ENCODE measurements around the gene RASAL1. TPM values are rescaled to one million over a fixed set of nuclear protein-coding genes. Genes with fewer than 3 reads are reported as not detected.

RASAL1 gene, protein sequence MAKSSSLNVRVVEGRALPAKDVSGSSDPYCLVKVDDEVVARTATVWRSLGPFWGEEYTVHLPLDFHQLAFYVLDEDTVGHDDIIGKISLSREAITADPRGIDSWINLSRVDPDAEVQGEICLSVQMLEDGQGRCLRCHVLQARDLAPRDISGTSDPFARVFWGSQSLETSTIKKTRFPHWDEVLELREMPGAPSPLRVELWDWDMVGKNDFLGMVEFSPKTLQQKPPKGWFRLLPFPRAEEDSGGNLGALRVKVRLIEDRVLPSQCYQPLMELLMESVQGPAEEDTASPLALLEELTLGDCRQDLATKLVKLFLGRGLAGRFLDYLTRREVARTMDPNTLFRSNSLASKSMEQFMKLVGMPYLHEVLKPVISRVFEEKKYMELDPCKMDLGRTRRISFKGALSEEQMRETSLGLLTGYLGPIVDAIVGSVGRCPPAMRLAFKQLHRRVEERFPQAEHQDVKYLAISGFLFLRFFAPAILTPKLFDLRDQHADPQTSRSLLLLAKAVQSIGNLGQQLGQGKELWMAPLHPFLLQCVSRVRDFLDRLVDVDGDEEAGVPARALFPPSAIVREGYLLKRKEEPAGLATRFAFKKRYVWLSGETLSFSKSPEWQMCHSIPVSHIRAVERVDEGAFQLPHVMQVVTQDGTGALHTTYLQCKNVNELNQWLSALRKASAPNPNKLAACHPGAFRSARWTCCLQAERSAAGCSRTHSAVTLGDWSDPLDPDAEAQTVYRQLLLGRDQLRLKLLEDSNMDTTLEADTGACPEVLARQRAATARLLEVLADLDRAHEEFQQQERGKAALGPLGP
- 16.6 TPM for polyA plus RNA-seq (2012; ENCODE audit: insufficient read depth, insufficient read length)

DNA sequence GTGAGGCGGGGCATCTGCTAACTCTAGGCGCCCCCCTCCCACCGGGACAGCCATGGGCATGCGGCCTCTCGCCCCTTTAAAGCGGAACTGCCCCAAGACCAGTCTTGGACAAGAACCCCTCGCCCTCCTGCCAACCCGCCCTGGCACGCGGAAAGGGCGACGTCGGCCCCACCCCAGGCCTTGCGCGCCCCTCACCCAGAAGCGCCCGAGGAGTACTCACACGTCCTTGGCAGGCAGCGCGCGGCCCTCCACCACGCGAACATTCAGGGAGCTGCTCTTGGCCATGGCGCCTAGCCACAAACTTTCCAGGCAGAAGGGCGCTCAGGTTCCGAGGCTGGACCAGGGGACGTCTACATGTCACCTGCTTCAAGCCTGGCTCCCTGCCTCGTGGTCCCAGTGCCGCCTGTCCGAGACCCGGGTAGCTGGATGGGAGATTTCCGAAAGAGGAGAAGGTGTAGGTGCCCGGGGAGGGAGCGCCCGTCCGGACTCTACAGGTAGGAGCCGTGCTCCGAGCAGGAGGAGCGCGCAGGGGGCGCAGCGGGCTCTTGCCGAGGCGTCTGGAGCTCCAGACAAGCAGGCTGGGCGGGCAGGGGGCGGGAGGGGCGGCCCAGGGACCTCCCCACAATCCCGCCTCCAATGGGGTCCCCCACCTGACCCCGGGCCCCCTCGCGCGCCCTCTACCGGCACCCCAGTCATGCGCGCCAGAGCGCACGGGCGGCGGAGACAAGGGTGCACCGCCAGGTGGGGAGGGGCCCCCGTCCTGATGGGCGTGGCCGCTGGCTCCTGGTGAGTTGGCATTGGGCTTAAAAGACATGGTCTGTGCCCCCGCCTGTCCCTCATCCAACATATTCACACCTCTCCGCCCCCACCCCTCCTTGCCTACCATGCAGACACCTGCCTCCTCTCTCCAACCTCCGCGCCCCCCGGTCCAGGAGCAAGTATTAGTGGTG, at the start of gene RASAL1:
TSS of gene RASAL1 (minus strand) at position 584 of the 950 bp plus-strand sequence. CDS start at position 285, 299 bp downstream.
- DNase-seq (ENCODE audit: low read depth, low spot score): peak; percentile 69
- peak within 1 kb of the TSS; percentile 58 for H3K4me3 ChIP-seq (ENCODE audit: low read length)

DNA sequence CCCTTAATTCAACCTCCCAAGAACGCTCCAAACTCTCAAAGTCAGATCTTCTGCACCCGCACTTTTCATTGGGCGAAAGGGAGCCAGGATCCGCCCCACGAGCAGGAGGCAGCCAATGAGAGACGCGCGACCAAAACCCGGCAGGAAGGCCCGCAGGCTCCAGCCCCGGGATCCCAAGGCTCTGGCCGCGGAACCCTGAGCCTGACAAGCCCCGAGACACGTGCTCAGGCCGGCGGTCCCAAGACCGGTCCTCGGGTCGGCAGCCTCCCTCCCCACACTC, 49.3 kb upstream of the RASAL1 start:
- peak overlapping the region; percentile 88 for H3K4me3 ChIP-seq (ENCODE audit: low read length)
- peak; percentile 83 for DNase-seq (ENCODE audit: low read depth, low spot score)

DNA sequence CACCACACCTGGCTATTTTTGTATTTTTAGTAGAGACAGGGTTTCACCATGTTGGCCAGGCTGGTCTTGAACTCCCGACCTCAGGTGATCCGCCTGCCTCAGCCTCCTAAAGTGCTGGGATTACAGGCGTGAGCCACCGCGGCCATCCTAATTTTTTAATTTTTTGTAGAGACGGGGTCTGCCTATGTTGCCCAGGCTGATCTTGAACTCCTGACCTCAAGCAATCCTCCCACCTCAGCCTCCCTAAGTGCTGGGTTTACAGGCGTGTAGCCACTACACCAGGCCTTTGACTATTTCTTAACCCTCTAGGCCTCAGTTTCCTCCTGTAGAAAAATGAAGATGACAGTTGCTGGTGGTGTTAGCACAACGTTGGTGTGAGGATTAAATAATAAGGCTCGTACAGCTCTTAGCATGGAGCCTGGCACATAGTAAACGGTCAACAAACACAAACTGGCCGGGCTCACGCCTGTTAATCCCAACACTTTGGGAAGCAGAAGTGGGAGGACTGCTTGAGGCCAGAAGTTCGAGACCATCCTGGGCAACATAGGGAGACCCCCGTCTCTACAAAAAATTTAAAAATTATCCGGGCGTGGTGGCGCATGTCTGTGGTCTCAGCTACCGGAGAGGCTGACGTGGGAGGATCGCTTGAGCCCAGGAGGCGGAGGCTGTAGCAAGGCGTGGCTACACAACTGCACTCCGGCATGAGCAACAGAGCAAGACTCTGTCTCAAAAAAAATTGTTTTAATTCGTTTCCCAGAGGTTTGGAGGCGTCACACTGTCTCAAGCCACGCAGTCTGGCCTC, 48.7 kb upstream of the RASAL1 start:
- no peak for DNase-seq (ENCODE audit: low read depth, low spot score)
- H3K4me3 ChIP-seq (ENCODE audit: low read length): peak overlapping the region; percentile 88

DNA sequence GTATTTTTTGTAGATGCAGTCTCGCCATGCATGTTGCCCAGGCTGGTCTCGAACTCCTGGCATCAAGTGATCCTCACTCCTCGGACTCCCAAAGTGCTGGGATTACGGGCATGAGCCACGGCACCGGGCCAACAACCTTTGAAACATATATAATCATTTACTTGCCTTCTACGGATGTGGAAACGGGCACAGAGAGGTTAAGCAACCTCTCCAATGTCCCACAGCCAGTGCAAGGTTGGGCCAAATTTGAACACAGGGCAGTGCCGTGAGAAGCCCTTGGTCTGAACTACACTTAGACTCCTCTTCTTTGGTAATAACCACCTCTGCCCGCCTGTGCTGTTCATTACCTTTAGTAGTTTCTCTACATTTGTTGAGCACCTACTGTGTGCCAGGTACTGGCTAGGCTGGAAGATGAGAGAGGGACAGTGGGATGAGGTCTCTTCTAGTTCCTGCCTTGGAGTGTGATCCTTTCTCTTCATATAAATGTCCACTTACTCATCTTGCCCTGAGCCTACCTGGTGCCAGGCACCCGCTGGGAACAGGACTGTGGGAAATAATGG, 47.5 kb upstream of the RASAL1 start:
- no peak for DNase-seq (ENCODE audit: low read depth, low spot score)
- no peak overlapping the region for H3K4me3 ChIP-seq (ENCODE audit: low read length)

DNA sequence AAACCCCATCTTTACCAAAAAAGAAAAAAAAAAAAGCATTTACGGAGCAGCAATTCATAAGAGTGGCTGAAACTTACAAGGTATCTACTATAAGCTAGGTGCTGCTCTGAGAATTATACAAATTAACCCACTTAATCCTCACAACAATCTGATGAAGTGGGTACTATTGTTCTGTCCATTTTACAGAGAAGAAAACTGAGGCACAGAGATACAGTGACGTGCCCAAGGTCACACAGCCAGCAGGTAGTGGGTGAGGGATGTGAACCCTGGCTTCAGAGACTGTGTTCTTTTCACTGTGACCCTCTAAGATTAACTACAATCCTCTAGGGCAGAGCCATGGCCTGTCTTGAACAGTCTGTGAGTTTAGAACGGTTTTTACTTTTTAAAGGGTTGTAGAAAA, 46.4 kb upstream of the RASAL1 start:
- no peak overlapping the region for H3K4me3 ChIP-seq (ENCODE audit: low read length)
- DNase-seq (ENCODE audit: low read depth, low spot score): no peak

DNA sequence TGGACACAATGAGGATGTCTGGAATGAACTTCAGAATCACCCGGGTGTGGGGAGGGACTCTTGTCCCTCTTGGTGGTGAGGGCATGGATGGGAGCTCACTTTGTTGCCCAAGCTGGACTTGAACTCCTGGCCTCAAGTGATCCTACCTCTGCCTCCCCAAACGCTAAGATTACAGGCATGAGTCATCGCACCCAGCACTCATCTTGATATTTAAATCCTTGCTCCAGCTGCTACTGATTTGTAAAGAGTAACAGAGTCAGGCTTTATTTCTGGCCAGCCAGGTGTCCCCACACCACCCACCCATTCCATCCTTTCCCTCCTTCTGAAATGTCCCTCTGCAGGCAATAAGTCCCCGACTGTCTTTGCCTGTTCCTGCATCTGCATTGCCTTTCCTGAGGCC, 44.8 kb upstream of the RASAL1 start:
- no peak for DNase-seq (ENCODE audit: low read depth, low spot score)
- H3K4me3 ChIP-seq (ENCODE audit: low read length): no peak overlapping the region

DNA sequence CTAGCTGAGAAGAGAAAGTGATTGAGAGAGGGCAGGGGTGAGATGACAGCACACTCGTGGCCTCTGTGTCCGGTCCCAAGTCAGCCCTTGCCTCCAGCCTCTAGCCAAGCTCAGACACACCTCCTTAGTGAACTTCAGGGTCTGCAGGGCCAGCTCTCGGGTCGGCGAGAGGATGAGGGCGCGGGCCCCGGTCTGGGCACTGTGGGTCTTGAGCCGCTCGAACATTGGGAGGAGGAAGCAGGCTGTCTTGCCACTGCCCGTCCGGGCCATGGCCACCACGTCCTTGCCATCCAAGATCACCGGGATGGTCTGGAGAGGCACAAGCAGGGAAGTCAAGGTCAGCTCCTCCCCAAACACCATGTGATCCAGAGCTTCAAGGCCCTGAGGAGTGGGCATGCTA, 43.5 kb upstream of the RASAL1 start:
- no peak for DNase-seq (ENCODE audit: low read depth, low spot score)
- H3K4me3 ChIP-seq (ENCODE audit: low read length): no peak overlapping the region

DNA sequence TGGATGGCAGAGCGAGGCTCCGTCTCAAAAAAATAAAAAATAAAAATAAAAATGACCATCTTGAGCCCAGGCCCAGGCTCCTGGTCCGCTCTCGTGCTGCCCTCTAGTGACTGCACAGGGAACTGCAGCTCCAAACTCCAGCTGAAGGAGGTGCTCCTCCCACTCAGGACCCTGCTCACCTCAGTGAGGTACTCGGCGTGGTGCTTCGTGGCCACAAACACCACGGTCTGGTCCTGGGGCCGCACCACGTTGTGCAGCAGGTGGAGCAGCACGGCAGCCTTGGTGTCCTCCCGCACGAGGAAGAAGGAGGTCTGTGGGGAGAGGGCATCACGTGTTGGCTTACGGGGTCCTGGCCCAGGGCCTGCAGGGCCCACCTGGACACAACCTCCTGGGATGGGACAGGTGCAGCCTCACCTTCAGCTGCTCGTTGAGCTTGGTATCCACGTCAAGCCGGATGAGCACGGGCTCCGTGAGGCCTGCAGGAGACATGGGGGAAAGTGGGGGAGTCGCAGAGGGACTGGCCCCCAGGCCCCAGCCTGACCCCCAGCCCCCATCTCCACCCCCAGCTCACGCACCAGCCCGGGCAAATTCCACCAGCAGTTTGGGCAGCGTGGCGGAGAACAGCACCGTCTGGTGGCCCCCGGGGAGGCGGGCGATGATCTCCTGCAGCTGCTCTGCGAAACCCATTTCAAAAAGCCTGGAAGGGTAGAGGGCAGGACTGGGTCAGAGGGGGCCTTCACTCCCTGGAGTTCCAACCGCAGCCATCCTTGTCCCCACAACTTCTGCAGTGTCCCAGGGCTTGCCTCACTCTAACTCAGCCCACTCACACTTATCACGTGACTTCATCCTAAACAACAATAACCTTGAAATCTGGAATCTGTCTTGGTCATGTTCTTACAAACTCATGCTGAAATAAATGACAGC, 39.2 kb upstream of the RASAL1 start:
- peak; percentile 33 for DNase-seq (ENCODE audit: low read depth, low spot score)
- no peak overlapping the region for H3K4me3 ChIP-seq (ENCODE audit: low read length)

DNA sequence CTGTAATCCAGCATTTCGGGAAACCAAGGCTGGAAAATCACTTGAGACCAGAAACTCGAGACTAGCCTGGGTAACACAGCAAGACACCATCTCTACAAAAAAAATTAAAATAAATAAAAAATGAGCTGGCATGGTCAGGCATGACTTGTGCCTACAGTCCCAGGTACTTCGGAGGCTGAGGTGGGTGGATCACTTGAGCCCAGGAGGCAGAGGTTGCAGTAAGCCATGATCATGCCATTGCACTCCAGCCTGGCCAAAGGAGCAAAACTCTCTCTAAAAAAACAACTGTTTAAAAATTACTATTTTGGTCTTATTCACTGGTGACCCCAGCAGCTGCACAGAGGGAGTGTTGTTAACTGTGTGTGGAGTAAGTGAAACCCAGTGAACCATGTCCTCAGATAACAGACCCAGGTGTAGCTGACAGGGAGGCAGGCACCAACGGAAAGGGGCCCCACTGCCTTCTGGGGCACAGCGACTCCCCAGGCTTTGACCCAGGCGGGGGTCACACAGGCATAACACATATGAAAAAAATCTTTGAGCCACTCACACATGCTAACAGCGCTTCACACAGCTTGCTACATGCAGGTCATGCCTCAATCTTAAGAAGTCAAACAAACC, 37.6 kb upstream of the RASAL1 start:
- DNase-seq (ENCODE audit: low read depth, low spot score): no peak
- no peak overlapping the region for H3K4me3 ChIP-seq (ENCODE audit: low read length)

DNA sequence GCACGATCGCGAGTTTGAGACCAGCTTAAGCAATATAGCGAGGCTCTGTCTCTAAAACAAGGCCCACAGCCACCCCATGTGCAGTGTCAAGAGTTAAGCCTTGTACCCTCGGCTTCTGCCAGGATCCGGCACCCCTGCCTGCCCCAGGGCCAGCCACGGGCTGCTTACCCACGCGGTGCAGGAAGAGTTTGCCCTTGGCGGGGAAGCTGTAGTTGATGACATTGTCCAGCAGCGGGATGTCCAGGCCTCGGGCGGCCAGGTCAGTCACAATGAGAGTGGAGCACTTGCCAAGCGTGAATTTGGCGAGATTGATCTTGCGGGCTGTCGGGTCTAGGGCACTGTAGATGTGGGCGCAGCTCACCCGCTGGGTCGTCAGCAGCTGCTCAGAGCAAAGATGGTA, 36.6 kb upstream of the RASAL1 start:
- DNase-seq (ENCODE audit: low read depth, low spot score): no peak
- no peak overlapping the region for H3K4me3 ChIP-seq (ENCODE audit: low read length)

DNA sequence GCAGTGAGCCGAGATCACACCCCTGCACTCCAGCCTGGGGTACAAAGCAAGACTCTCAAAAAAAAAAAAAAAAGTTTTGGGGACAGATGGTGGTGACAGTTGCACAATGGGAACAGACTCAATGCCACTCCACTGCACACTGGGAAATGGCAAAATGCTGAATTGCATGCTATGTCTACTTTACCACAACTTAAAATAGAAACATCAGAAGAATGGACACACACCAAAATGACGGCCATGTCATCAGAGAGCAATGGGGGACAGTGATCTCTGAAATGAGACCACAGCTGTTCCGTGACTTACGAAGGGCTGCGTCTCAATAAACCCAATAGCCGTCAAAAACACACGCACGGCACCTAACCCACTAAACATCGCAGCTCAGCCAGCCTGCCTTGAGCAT, 36.0 kb upstream of the RASAL1 start:
- DNase-seq (ENCODE audit: low read depth, low spot score): no peak
- H3K4me3 ChIP-seq (ENCODE audit: low read length): no peak overlapping the region

DNA sequence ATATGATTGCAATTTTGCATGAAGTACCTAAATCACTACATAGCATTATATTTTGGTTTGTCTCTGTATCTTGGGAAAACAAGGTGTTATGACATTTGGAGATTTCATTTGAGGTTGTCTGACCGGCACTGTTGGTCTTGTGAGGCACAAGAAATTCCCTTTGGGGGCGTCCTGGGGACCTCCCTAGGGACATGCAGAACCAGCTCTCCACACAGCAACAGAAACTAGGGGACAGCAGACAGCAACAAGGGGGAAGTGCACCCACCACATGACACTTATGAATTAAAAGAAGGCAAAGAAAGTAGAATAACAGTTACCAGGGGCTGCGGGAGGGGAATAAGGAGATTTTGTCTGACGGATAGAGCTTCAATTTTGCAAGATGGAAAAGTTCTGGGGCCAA, 35.4 kb upstream of the RASAL1 start:
- no peak for DNase-seq (ENCODE audit: low read depth, low spot score)
- H3K4me3 ChIP-seq (ENCODE audit: low read length): no peak overlapping the region

DNA sequence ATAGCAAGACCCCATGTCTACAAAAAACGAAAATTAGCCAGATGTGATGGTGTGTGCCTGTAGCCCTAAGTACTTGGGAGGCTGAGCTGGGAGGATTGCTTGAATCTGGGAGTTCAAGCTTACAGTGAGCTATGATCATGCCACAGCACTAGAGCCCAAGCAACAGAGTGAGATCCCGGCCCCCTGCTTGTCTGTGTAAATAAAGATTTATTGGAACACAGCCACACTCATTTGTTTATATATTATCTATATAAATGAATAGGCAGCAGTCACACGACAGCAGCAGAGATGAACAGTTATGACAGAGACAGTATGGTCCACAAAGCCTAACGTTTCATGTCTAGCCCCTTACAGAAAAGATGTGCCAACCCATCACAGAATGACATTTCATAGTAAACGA, 34.9 kb upstream of the RASAL1 start:
- H3K4me3 ChIP-seq (ENCODE audit: low read length): no peak overlapping the region
- DNase-seq (ENCODE audit: low read depth, low spot score): no peak

DNA sequence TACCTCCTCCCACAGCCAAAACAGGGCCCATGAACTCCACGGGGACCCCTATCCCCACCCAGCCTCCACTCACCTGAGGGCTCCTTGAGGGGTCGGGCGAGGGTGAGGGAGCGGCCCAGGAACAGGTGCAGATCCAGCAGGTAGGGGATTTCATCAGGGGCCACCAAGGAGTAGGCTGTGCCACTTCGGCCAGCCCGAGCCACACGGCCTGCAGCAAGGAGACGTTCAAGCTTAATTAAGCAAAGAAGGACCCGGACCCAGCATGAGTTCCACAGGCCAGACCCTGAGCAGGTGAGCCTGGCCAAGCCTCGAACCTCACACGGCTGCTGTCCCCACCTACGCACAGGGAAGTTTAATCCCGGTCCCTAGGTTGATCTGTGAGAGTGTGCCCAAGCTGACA, 34.1 kb upstream of the RASAL1 start:
- DNase-seq (ENCODE audit: low read depth, low spot score): no peak
- H3K4me3 ChIP-seq (ENCODE audit: low read length): no peak overlapping the region

DNA sequence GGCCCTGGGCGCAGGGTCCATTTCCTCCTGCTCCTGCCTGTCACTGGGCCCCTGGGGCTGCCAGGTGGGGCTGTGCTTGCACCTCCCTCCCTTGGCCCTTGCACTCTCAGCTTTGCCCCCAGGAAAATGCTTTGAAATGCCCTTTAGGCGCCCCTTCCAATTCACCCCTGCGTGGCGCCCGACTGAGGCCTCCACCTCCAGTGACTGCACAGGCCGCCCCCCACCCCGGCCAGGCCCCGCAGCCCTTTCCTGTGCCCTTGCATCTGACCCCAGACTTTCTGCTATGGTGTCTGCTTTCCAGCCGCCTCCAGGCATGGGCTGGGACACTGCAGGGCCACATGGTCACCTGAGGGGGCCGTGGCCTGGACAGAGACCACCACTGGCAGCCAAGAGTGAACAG, 32.3 kb upstream of the RASAL1 start:
- no peak for DNase-seq (ENCODE audit: low read depth, low spot score)
- H3K4me3 ChIP-seq (ENCODE audit: low read length): no peak overlapping the region

DNA sequence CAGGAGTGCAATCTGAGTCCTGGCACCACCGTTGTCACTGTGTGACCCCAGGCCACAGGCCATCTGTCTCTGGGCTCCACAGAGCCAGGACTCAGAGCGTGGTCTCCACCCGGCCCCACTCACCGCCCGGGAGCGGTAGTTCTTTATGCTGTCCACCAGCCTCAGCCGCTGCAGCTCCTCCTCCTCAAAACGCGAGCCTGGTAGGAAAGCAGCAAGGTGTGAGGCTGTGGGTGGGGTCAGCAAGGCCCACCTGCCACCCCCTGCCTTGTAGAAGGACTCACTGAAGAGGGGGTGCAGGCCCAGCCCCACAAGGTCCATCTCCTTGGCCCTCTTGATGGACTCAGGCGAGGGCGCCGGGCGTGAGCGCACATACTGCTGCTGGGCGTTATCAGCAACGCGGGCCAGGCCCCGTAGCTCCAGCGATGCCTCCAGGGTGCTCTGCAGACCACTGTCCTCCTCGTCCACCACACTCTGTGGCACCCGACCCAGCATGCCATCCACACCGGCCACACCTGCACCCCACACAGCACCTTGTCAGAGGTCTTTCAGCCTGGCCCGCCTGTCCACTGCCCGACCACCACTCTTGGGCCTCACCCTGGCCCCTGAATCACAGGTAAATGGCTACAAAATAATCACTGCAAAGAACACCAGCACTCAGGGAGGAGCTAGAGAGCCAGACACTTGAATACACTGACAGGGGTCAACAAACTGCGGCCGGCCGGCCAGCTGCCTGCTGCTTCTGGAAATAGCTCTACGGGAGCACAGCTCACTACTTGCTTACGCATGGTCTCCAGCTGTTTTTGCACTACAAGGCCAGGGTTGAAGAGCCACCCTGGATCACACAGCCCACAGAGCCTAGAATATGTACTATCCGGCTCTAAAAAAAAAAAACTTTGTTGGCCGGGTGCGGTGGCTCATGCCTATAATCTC, 30.2 kb upstream of the RASAL1 start:
- DNase-seq (ENCODE audit: low read depth, low spot score): no peak
- no peak overlapping the region for H3K4me3 ChIP-seq (ENCODE audit: low read length)
